Lower leg skin (tissue), 4 donors: ENCODE data around the gene SVIL. TPM values are rescaled to one million over a fixed set of nuclear protein-coding genes. Genes with fewer than 3 reads are reported as not detected.

Experiments used
- DNase-seq, 2 donors: peaks; one replicate each; pipeline ENCODE4 v3.0.0-alpha.2; 2019; ENCODE audit warnings: low spot score in 2 of 2
- H3K4me3 ChIP-seq: fragments of 200-600 bp; sonication (generic); 2 replicates; pipeline ENCODE4 v1.5.1; 2017; ENCODE audit warnings: mild to moderate bottlenecking, low read depth; ENCODE audit not compliant: poor library complexity, severe bottlenecking
- POLR2A ChIP-seq, 2 donors: fragments of 450-650 bp; IDR thresholded peaks; one replicate each; pipeline ENCODE4 v1.6.1; 2016 to 2017; ENCODE audit warnings: antibody characterized with exemption in 2 of 2, mild to moderate bottlenecking in 1 of 2, moderate library complexity in 1 of 2
- WGBS, 2 donors: methylation state at CpG; one replicate each; pipeline ENCODE4 v1.1.5; 2018; 5-methylcytosine and 5-hydroxymethylcytosine counted together
- intact Hi-C: fragments of 100-400 bp; cut with DNase I; formaldehyde crosslinking; loops from one replicate; pipeline ENCODE4 v1.15.0; 2023; ENCODE audit warnings: low total_unique reads
- total RNA-seq, 4 donors: library from RNA; depleted of rRNA; stranded (reverse); fragments of >200 nt; gene quantifications; one replicate each; pipeline ENCODE4 v1.1.0, GENCODE V29; 2016
- TF ChIP-seq, protein P1 (sequence below), 3 donors: fragments of 450-650 bp; IDR thresholded peaks; one replicate each; pipeline ENCODE4 v1.5.1; 2016; ENCODE audit warnings: antibody characterized with exemption in 3 of 3, mild to moderate bottlenecking in 3 of 3, moderate library complexity in 2 of 3

Gene SVIL, protein sequence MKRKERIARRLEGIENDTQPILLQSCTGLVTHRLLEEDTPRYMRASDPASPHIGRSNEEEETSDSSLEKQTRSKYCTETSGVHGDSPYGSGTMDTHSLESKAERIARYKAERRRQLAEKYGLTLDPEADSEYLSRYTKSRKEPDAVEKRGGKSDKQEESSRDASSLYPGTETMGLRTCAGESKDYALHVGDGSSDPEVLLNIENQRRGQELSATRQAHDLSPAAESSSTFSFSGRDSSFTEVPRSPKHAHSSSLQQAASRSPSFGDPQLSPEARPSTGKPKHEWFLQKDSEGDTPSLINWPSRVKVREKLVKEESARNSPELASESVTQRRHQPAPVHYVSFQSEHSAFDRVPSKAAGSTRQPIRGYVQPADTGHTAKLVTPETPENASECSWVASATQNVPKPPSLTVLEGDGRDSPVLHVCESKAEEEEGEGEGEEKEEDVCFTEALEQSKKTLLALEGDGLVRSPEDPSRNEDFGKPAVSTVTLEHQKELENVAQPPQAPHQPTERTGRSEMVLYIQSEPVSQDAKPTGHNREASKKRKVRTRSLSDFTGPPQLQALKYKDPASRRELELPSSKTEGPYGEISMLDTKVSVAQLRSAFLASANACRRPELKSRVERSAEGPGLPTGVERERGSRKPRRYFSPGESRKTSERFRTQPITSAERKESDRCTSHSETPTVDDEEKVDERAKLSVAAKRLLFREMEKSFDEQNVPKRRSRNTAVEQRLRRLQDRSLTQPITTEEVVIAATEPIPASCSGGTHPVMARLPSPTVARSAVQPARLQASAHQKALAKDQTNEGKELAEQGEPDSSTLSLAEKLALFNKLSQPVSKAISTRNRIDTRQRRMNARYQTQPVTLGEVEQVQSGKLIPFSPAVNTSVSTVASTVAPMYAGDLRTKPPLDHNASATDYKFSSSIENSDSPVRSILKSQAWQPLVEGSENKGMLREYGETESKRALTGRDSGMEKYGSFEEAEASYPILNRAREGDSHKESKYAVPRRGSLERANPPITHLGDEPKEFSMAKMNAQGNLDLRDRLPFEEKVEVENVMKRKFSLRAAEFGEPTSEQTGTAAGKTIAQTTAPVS (N-terminal part only)
- 10 to 100 TPM; 49.0 to 91.0 (median 74.4) TPM for total RNA-seq

DNA sequence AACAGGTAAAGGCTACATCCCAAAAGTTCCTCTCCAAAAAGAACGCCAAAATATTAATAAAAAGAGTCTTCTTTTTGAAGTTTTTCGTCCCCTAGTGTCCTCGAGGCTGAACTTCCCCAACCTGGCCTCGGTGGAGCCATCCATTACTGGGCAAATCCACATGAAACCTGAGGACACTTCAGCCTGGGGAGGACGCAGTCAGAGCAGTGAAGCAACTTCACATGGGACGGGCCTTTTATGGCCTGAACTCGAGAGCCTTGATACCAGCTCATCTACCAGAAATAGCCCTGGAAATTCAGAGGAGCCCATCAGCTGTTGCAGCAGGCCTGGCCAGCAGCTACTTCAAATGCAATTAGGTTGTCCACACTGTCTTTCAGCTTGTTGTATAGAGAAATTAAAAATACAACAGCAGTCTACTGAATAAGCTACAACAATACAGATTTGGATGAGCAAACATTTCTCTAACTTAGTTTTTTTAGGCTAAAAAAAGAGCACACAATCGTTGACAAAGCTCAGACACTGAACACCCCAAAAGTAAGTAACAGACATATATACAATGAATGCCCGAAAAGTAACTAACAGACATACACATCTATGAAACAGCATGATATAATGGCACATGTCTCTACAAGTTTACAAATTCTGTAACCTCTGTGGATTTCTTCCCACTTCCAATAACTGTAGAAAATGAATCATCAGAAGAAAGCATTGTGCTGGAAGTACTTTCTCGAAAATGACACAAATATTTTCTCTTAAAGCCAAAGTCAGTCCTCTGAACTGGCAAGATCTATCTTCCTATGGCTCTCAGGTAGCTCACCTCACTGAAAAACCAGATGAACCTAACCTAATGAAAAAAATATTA, at the start of gene SVIL:
Gene SVIL, minus strand, starts transcription at position 208 of the 862 bp plus-strand sequence. CDS start 79,913 bp downstream, outside the sequence.
- intact Hi-C loops = no loop called here

DNA sequence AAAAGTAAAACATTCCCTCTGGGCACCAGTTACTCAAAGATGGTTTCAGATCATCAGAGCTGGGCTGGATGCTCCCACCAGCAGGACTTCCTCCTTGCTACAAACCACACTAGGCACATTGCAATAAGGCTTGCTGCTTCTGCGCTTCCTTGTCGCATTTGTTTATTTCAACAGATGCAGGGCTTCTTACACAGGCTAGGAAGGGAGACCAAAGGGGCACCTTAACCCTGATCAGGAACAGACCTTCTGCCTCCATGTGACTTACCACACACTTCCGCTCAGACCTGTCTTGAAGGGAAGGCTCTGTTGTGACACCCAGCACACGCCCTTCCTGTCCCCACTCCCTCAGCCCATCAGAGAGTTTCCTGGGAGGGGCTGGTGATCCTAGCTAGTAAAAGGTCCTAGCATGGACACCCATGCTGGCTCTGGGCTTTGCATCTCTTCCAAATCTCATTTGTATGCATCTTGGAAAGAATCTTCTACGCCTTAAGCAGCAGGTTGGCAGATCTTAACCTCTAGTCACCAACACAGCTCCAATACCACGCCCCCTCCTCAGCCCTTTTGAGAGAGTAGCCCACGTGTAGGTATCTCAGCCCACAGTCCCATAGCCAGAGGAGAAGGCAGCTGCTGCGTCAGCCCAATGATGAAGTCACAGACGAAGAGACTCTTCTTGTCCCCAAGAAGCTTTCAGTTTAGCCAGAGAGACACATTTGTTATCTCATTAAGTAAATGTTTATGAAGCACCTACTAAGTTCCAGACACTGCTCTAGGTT, 47.1 kb upstream of the SVIL start:
- intact Hi-C loops = no loop called here
- TF ChIP-seq, protein P1, sequence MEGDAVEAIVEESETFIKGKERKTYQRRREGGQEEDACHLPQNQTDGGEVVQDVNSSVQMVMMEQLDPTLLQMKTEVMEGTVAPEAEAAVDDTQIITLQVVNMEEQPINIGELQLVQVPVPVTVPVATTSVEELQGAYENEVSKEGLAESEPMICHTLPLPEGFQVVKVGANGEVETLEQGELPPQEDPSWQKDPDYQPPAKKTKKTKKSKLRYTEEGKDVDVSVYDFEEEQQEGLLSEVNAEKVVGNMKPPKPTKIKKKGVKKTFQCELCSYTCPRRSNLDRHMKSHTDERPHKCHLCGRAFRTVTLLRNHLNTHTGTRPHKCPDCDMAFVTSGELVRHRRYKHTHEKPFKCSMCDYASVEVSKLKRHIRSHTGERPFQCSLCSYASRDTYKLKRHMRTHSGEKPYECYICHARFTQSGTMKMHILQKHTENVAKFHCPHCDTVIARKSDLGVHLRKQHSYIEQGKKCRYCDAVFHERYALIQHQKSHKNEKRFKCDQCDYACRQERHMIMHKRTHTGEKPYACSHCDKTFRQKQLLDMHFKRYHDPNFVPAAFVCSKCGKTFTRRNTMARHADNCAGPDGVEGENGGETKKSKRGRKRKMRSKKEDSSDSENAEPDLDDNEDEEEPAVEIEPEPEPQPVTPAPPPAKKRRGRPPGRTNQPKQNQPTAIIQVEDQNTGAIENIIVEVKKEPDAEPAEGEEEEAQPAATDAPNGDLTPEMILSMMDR (IDR thresholded peaks at IDR 0.05) = no peak
- WGBS, 2 donors = 64 to 71% methylated on average over 9 of the region's 9 CpGs
- DNase-seq = peak in 1 of 2 donors; percentile 46
- no peak overlapping the region for H3K4me3 ChIP-seq

More for the DNA sequence above, at the start of gene SVIL:
- TF ChIP-seq, protein P1 (IDR thresholded peaks at IDR 0.05) = no peak
- TF ChIP-seq POLR2A (IDR thresholded peaks at IDR 0.05) = no peak
- DNase-seq = peak; percentile 70 to 92
- 15 to 32% methylated on average over 10 of the region's 10 CpGs for WGBS, 2 donors
- no peak within 1 kb of the TSS for H3K4me3 ChIP-seq

DNA sequence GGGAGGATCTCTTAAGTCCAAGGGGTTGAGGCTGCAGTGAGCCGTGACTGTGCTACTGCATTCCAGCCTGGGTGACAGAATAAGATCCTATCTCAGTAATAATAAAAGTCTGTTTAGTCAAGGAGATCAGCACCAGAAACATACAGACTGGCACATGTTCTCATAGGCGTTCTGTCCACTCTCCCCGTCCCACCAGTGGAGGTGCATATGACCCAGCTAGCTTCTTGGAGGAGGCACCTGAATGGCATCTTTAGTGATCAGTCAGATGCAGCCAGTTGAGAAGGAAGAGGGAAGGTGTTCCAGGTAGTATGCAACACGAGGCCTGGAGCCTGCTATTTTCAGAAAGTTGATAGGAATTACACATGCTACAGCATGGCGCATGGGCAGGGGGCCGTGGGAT, 45.3 kb upstream of the SVIL start:
- 86 to 89% methylated on average over 6 of the region's 6 CpGs for WGBS, 2 donors
- no peak for DNase-seq
- intact Hi-C loops = no loop called here
- H3K4me3 ChIP-seq = no peak overlapping the region
- TF ChIP-seq, protein P1 (IDR thresholded peaks at IDR 0.05) = no peak
- TF ChIP-seq POLR2A (IDR thresholded peaks at IDR 0.05) = no peak

DNA sequence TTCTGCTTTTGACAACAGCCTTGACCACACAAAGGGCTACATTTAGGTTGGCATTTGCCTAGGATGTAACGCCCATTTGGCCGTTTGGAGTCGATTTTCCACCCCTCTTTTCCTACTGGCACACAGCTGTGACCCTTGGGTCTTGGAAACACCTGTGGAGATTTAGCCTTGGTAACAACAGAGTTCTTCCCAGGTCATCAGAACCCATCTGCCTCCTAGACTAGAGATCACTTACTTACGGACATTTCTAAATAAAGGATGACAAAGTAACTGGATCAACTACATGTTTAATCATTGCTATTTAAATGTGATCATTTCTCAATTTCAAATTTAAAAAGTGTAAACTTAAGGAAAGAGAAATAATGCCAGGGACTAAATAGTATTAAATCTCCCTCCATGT, 42.0 kb upstream of the SVIL start:
- WGBS, 2 donors = 91 to 93% methylated on average over 4 of the region's 4 CpGs
- no peak overlapping the region for H3K4me3 ChIP-seq
- TF ChIP-seq POLR2A (IDR thresholded peaks at IDR 0.05) = no peak
- TF ChIP-seq, protein P1 (IDR thresholded peaks at IDR 0.05) = no peak
- no peak for DNase-seq
- intact Hi-C loops = no loop called here
